Prostate gland (tissue), 2 donors: Measurements from ENCODE around the gene TAS2R41.

Experiments used
- CTCF ChIP-seq, 4 experiments: fragments of 200-600 bp in 2 of 4; fragments of 450-650 bp in 2 of 4; sonication (generic) in 2 of 4; IDR thresholded peaks; 1 replicate in 3 of 4; 2 replicates in 1 of 4; pipeline ENCODE4 v1.5.1; 2016 to 2019; ENCODE audit warnings: antibody characterized with exemption in 4 of 4, mild to moderate bottlenecking in 2 of 4, moderate library complexity in 2 of 4
- POLR2AphosphoS5 ChIP-seq: sonication (generic); formaldehyde crosslinking; IDR thresholded peaks from one replicate; pipeline ENCODE4 v1.6.1; 2017; ENCODE audit warnings: antibody characterized with exemption

GRCh38 chr7:143514995-143515735 is 37.5 kb downstream of the TAS2R41 start:
- no peak for TF ChIP-seq CTCF (IDR thresholded peaks at IDR 0.05)
- no peak for TF ChIP-seq POLR2AphosphoS5
